GM12878 (cell line): ENCODE results near the gene FRK. TPM values are rescaled to one million over a fixed set of nuclear protein-coding genes. Genes with fewer than 3 reads are reported as not detected.

Experiments
- ATAC-seq: fragments of 200-7000 bp; cut with Tn5 transposase; 3 replicates; pipeline ENCODE4 v1.9.1; 2020; ENCODE audit warnings: mild to moderate bottlenecking, moderate library complexity
- BruUV-seq: library from RNA; stranded (reverse); fragments of 400-500 nt; replicated peaks from 2 replicates; lab custom pipeline; 2021; lab: Mats Ljungman, UMichigan
- CTCF ChIA-PET: fragments of 300-600 bp; sonication (Branson Sonifier 250); formaldehyde crosslinking; extraction: SDS; loops from one replicate; lab custom pipeline; 2021; ENCODE audit warnings: inconsistent platforms; lab: Yijun Ruan, JAX
- POLR2A ChIA-PET: fragments of 350-600 bp; formaldehyde crosslinking; extraction: SDS; loops from one replicate; lab custom pipeline; 2021; ENCODE audit warnings: inconsistent platforms; lab: Charles Lee
- RAD21 ChIA-PET: fragments of 300-600 bp; sonication (Branson Sonifier 250); formaldehyde crosslinking; loops from one replicate; lab custom pipeline; 2023; ENCODE audit warnings: antibody characterized with exemption; ENCODE audit not compliant: unreplicated experiment; lab: Charles Lee
- SMC1A ChIA-PET: fragments of 300-600 bp; sonication (Branson Sonifier 250); formaldehyde crosslinking; loops from one replicate; lab custom pipeline; 2023; ENCODE audit not compliant: unreplicated experiment, uncharacterized antibody; lab: Charles Lee
- DNase-seq: peaks from one replicate; pipeline ENCODE4 v3.0.0-alpha.2; 2011; ENCODE audit warnings: low read depth, low spot score
- FAIRE-seq: peaks from 3 replicates; lab custom pipeline; 2011; peaks lifted over from hg19 to GRCh38; lab: Jason Lieb, UNC
- H2AFZ ChIP-seq: 2 replicates; pipeline ENCODE4 v1.6.0; 2011; ENCODE audit warnings: low read depth, low read length, control low read depth; ENCODE audit not compliant: control insufficient read depth
- H3K27ac ChIP-seq: 2 replicates; pipeline ENCODE4 v1.5.1; 2011; ENCODE audit warnings: control low read depth; ENCODE audit not compliant: control insufficient read depth, insufficient read depth
- H3K27me3 ChIP-seq, 2 experiments: replicated peaks in 1 of 2; 2 replicates each; pipeline versions ENCODE4 v1.6.0 to v1.6.1; 2011; ENCODE audit warnings: low read length in 1 of 2; ENCODE audit not compliant: control insufficient read depth in 2 of 2, insufficient read depth in 2 of 2
- H3K36me3 ChIP-seq, 2 experiments: 2 replicates each; pipeline ENCODE4 v1.5.1; 2011; ENCODE audit warnings: low read length in 1 of 2; ENCODE audit not compliant: control insufficient read depth in 2 of 2, insufficient read depth in 2 of 2
- H3K4me1 ChIP-seq: 2 replicates; pipeline ENCODE4 v1.6.1; 2011; ENCODE audit warnings: mild to moderate bottlenecking, low read length, moderate library complexity, mixed read lengths; ENCODE audit not compliant: control insufficient read depth, insufficient read depth
- H3K4me2 ChIP-seq: 2 replicates; pipeline ENCODE4 v1.6.0; 2011; ENCODE audit warnings: control low read depth; ENCODE audit not compliant: control insufficient read depth, insufficient read depth
- H3K4me3 ChIP-seq: fragments of 200-600 bp; sonication (generic); 2 replicates; pipeline ENCODE4 v1.5.1; 2016
- H3K79me2 ChIP-seq: 2 replicates; pipeline ENCODE4 v1.6.0; 2011; ENCODE audit warnings: low read length; ENCODE audit not compliant: control insufficient read depth, insufficient read depth
- H3K9ac ChIP-seq: 2 replicates; pipeline ENCODE4 v1.8.0; 2011; ENCODE audit warnings: low read length, control low read depth, mixed read lengths; ENCODE audit not compliant: control insufficient read depth, insufficient read depth
- H3K9me3 ChIP-seq: replicated peaks from 3 replicates; pipeline ENCODE4 v1.5.1; 2011; ENCODE audit warnings: mild to moderate bottlenecking, low read length; ENCODE audit not compliant: control insufficient read depth, insufficient read depth
- H4K20me1 ChIP-seq: 2 replicates; pipeline ENCODE4 v1.6.0; 2011; ENCODE audit not compliant: control insufficient read depth, insufficient read depth
- BMI1 ChIP-seq: fragments of 450-650 bp; IDR thresholded peaks from 2 replicates; pipeline ENCODE4 v1.6.1; 2016; ENCODE audit warnings: mild to moderate bottlenecking, moderate library complexity, borderline replicate concordance
- CBX3 ChIP-seq: fragments of 200-600 bp; sonication (generic); IDR thresholded peaks from 2 replicates; pipeline ENCODE4 v1.6.1; 2016; ENCODE audit warnings: low read depth, borderline replicate concordance
- CBX5 ChIP-seq: sonication (generic); IDR thresholded peaks from 2 replicates; pipeline ENCODE4 v1.6.1; 2016; ENCODE audit warnings: low read depth, moderate library complexity, mild to moderate bottlenecking, inconsistent platforms
- ETV6 ChIP-seq, 2 experiments: fragments of 450-650 bp in 1 of 2; IDR thresholded peaks in 1 of 2; conservative IDR thresholded peaks in 1 of 2; 2 replicates each; pipeline ENCODE4 v1.6.1; 2014; ENCODE audit warnings: antibody characterized with exemption in 1 of 2, borderline replicate concordance in 1 of 2, low read depth in 1 of 2, mild to moderate bottlenecking in 1 of 2, moderate library complexity in 1 of 2
- KLF5 ChIP-seq: fragments of 450-650 bp; IDR thresholded peaks from 2 replicates; pipeline ENCODE4 v1.6.1; 2014; ENCODE audit warnings: mild to moderate bottlenecking; ENCODE audit not compliant: partially characterized antibody
- MEF2B ChIP-seq: fragments of 450-650 bp; IDR thresholded peaks from 2 replicates; pipeline ENCODE4 v1.6.1; 2018; ENCODE audit warnings: mild to moderate bottlenecking, moderate library complexity; ENCODE audit not compliant: partially characterized antibody, poor library complexity, severe bottlenecking
- MTA3 ChIP-seq: IDR thresholded peaks from 2 replicates; pipeline ENCODE4 v1.6.1; 2012; ENCODE audit warnings: low read length, inconsistent platforms, borderline replicate concordance
- MYC ChIP-seq: IDR thresholded peaks from 2 replicates; pipeline ENCODE4 v1.6.1; 2011; ENCODE audit warnings: mild to moderate bottlenecking, low read length, moderate library complexity, inconsistent platforms; ENCODE audit not compliant: insufficient read depth, insufficient replicate concordance, insufficient read length, severe bottlenecking
- SMARCA5 ChIP-seq: fragments of 450-650 bp; IDR thresholded peaks from 2 replicates; pipeline ENCODE4 v1.6.1; 2017; ENCODE audit warnings: mild to moderate bottlenecking
- WGBS: methylation state at CpG from one replicate; pipeline ENCODE4 v1.1.6; 2016; ENCODE audit warnings: low lambda C conversion rate; ENCODE audit not compliant: insufficient replicate concordance, insufficient coverage; ENCODE audit errors: missing lambda C conversion rate; 5-methylcytosine and 5-hydroxymethylcytosine counted together
- in situ Hi-C: fragments of 300-500 bp; cut with MboI; formaldehyde crosslinking; loops from 9 replicates; pipeline ENCODE4 v1.14.3; 2018; ENCODE audit warnings: mixed read lengths
- intact Hi-C: fragments of 100-400 bp; cut with micrococcal nuclease; formaldehyde crosslinking; loops from one replicate; pipeline ENCODE4 v1.14.2; 2022; ENCODE audit not compliant: unreplicated experiment
- polyA plus RNA-seq, 11 experiments: library from polyadenylated mRNA; depleted of rRNA in 4 of 11; unstranded in 6 of 11; stranded (reverse) in 5 of 11; fragments of >200 nt; fragmentation: Nextera tagmentation in 4 of 11; fragmentation: Illumina TruSeq in 1 of 11; extraction: Ambion mirVana in 4 of 11; extraction: Trizol in 1 of 11; gene quantifications; 1 replicate in 1 of 11; 2 replicates in 10 of 11; pipeline versions ENCODE4 v1.2.1 to v1.2.3, GENCODE V29; 2011 to 2016; ENCODE audit warnings: inconsistent platforms in 2 of 11, missing spikeins in 2 of 11, low read depth in 1 of 11
- total RNA-seq, 4 experiments: library from RNA; depleted of rRNA in 3 of 4; stranded (reverse); fragments of >200 nt in 3 of 4; fragmentation: Illumina TruSeq in 1 of 4; extraction: Trizol in 1 of 4; gene quantifications; 2 replicates each; pipeline versions ENCODE4 v1.2.1 to v1.2.3, GENCODE V29; 2013 to 2021
- TF ChIP-seq, protein P1 (sequence below): IDR thresholded peaks from 2 replicates; pipeline ENCODE4 v1.6.1; 2011; ENCODE audit warnings: mild to moderate bottlenecking, low read depth, low read length, moderate library complexity; ENCODE audit not compliant: insufficient replicate concordance
- TF ChIP-seq, protein P2 (sequence below): IDR thresholded peaks from 2 replicates; pipeline ENCODE4 v1.6.1; 2011; ENCODE audit warnings: low read depth, low read length, improper control_type of control experiment, borderline replicate concordance
- TF ChIP-seq, protein P3 (sequence below): IDR thresholded peaks from 2 replicates; pipeline ENCODE4 v1.6.1; 2012; ENCODE audit warnings: low read length, inconsistent platforms

FRK gene
- total and polyA plus RNA-seq, 10 of the 15 experiments (the other 5 are each of a cell fraction or from before 2014, with no cell fraction given): 0.29 to 2.4 (median 1.2) TPM

DNA sequence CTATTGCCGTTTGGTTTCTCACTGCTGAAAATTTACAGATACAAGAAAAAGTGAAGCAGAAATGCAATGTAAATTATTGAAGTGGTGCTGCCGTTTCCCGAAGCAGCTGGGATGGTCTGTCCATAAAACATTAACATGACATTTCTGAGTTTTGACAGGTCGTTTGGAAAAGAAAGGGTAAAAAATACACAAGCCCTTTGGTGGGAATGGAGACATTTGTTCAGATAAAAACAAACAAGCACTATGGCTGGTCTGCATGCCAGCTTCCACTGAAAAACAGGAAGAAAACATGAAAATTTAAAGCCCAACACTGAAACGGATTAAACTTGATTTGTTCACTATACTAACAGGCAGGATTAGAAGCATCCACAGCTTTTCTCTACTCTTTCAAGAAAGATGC is 155.2 kb downstream of the FRK start:
- in situ Hi-C loops: no loop called here
- RAD21 ChIA-PET: no interaction called here

DNA sequence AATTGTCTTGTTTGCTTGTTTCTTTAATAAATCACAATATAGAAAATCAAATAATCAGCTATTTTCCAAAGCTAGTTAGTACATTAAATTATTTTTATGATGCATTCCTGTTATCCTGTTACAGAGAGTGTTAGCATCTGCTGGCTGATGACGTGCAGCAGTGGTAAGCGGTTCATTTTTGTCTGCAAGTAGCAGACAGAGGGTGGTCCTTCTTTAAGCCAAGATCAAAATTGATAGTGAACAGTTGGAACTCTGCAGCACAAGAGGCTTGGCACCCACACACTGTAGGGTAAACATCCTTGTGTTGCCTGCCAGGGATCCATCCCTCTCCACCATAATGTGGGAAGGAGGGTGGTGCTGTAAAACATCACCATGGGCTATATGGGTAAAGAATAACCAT is 158.3 kb downstream of the FRK start:
- WGBS: 46% methylated on average over 2 of the region's 2 CpGs
- BruUV-seq: no TSS peak
- no peak for ATAC-seq
- ChIA-PET SMC1A (interaction anchor here (1.4 kb wide), 1 partner anchor 314 kb away, joined by 3 read pairs; no protein-coding TSS in a partner anchor), CTCF (no interaction called here), POLR2A (no interaction called here), RAD21 (no interaction called here)
- no peak overlapping the region for H2AFZ ChIP-seq
- H4K20me1 ChIP-seq: no peaks in the 10 kb centered on the region
- no peak for FAIRE-seq
- no peak overlapping the region for H3K27ac ChIP-seq
- intact Hi-C loops (no loop called here), in situ Hi-C loops (loop anchor here (5.0 kb wide), 1 partner anchor 1150 kb away; no protein-coding TSS in a partner anchor)
- no peak overlapping the region for H3K4me2 ChIP-seq
- H3K27me3 ChIP-seq: no peaks in the 10 kb centered on the region
- H3K36me3 ChIP-seq: no peaks in the 10 kb centered on the region
- H3K9ac ChIP-seq: no peak overlapping the region
- H3K9me3 ChIP-seq: peaks cover 7% of the 10 kb centered on the region
- no peaks in the 10 kb centered on the region for H3K79me2 ChIP-seq
- no peak for DNase-seq
- H3K4me1 ChIP-seq: no peaks in the 10 kb centered on the region
- H3K4me3 ChIP-seq: no peak overlapping the region
- no peak for TF ChIP-seq MEF2B
- no peak for TF ChIP-seq CBX3
- TF ChIP-seq, protein P1, sequence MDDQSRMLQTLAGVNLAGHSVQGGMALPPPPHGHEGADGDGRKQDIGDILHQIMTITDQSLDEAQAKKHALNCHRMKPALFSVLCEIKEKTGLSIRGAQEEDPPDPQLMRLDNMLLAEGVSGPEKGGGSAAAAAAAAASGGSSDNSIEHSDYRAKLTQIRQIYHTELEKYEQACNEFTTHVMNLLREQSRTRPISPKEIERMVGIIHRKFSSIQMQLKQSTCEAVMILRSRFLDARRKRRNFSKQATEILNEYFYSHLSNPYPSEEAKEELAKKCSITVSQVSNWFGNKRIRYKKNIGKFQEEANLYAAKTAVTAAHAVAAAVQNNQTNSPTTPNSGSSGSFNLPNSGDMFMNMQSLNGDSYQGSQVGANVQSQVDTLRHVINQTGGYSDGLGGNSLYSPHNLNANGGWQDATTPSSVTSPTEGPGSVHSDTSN: no peak
- TF ChIP-seq KLF5: no peak
- TF ChIP-seq BMI1: no peak
- TF ChIP-seq CBX5: no peak
- no peak for TF ChIP-seq SMARCA5
- TF ChIP-seq, protein P2, sequence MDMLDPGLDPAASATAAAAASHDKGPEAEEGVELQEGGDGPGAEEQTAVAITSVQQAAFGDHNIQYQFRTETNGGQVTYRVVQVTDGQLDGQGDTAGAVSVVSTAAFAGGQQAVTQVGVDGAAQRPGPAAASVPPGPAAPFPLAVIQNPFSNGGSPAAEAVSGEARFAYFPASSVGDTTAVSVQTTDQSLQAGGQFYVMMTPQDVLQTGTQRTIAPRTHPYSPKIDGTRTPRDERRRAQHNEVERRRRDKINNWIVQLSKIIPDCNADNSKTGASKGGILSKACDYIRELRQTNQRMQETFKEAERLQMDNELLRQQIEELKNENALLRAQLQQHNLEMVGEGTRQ: no peak

More for the DNA sequence above, 155.2 kb downstream of the FRK start:
- no peak for ATAC-seq
- H3K9me3 ChIP-seq: no peaks in the 10 kb centered on the region; the same call in 1 of the 3 replicates
- BruUV-seq: no TSS peak
- TF ChIP-seq ETV6 (conservative IDR thresholded peaks at IDR 0.05 in 1 of 2, IDR thresholded peaks at IDR 0.05 in 1 of 2; ENCODE audit: borderline replicate concordance in 1 of 2, low read depth in 1 of 2) (no peak), MTA3 (no peak), MYC (no peak)
- TF ChIP-seq, protein P3, sequence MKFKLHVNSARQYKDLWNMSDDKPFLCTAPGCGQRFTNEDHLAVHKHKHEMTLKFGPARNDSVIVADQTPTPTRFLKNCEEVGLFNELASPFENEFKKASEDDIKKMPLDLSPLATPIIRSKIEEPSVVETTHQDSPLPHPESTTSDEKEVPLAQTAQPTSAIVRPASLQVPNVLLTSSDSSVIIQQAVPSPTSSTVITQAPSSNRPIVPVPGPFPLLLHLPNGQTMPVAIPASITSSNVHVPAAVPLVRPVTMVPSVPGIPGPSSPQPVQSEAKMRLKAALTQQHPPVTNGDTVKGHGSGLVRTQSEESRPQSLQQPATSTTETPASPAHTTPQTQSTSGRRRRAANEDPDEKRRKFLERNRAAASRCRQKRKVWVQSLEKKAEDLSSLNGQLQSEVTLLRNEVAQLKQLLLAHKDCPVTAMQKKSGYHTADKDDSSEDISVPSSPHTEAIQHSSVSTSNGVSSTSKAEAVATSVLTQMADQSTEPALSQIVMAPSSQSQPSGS: no peak
- TF ChIP-seq, all 136 proteins: peak for 0
- SMC1A ChIA-PET: interaction anchor here (1.2 kb wide), 1 partner anchor 9 kb away, joined by 4 read pairs; no protein-coding TSS in a partner anchor
- Histone ChIP-seq H3K27ac (no peak overlapping the region), H2AFZ (no peak overlapping the region), H3K79me2 (no peaks in the 10 kb centered on the region), H3K4me3 (no peak overlapping the region), H3K4me1 (no peaks in the 10 kb centered on the region), H3K27me3 (no peaks in the 10 kb centered on the region), H3K9ac (no peak overlapping the region), H3K4me2 (no peak overlapping the region), H4K20me1 (no peaks in the 10 kb centered on the region), H3K36me3 (no peaks in the 10 kb centered on the region)
- intact Hi-C loops: no loop called here
- WGBS: 43% methylated on average over 5 of the region's 5 CpGs
- POLR2A ChIA-PET: no interaction called here
- CTCF ChIA-PET: interaction anchor here (0.8 kb wide), 1 partner anchor 9 kb away, joined by 3 read pairs; no protein-coding TSS in a partner anchor
- DNase-seq: no peak
- no peak for FAIRE-seq
